GM23338 (cell line): ENCODE measurements around the gene CACNA1B.

ENCODE experiments used
- CREB1 ChIP-seq: fragments of 250-450 bp; sonication (Bioruptor Pico); IDR thresholded peaks from 2 replicates; pipeline ENCODE4 v1.5.0; 2020; ENCODE audit warnings: low read depth, mild to moderate bottlenecking, moderate library complexity
- EZH2 ChIP-seq: fragments of 200-600 bp; sonication (generic); IDR thresholded peaks from one replicate; pipeline ENCODE4 v1.8.0; 2017; ENCODE audit warnings: antibody characterized with exemption, mild to moderate bottlenecking, low read depth; ENCODE audit not compliant: unreplicated experiment
- EZH2phosphoT487 ChIP-seq: fragments of 200-600 bp; sonication (generic); IDR thresholded peaks from one replicate; pipeline ENCODE4 v1.8.1; 2018; ENCODE audit warnings: antibody characterized with exemption; ENCODE audit not compliant: unreplicated experiment
- JUNB ChIP-seq: IDR thresholded peaks from one replicate; pipeline ENCODE4 v1.6.1; 2016; ENCODE audit warnings: antibody characterized with exemption; ENCODE audit not compliant: unreplicated experiment
- NANOG ChIP-seq: IDR thresholded peaks from 2 replicates; pipeline ENCODE4 v1.6.1; 2016; ENCODE audit warnings: antibody characterized with exemption, borderline replicate concordance
- POLR2AphosphoS5 ChIP-seq: IDR thresholded peaks from 2 replicates; pipeline ENCODE4 v1.6.1; 2016; ENCODE audit warnings: antibody characterized with exemption, low read depth
- STAT1 ChIP-seq: IDR thresholded peaks from one replicate; pipeline ENCODE4 v1.6.1; 2016; ENCODE audit warnings: antibody characterized with exemption; ENCODE audit not compliant: unreplicated experiment
- ZNF331 ChIP-seq: fragments of 250-450 bp; sonication (Bioruptor Pico); IDR thresholded peaks from 2 replicates; pipeline ENCODE4 v1.5.0; 2020; ENCODE audit warnings: low read depth, mild to moderate bottlenecking, moderate library complexity
- TF ChIP-seq, protein P1 (sequence below), 2 experiments: fragments of 200-600 bp in 1 of 2; sonication (generic) in 1 of 2; conservative IDR thresholded peaks; 2 replicates each; pipeline versions ENCODE4 v1.5.1 to v1.6.1; 2016 to 2017; ENCODE audit warnings: antibody characterized with exemption in 2 of 2, low read depth in 2 of 2, mild to moderate bottlenecking in 2 of 2, moderate library complexity in 1 of 2
- TF ChIP-seq, protein P2 (sequence below): IDR thresholded peaks from one replicate; pipeline ENCODE4 v1.6.1; 2018; ENCODE audit warnings: antibody characterized with exemption; ENCODE audit not compliant: unreplicated experiment
- TF ChIP-seq, protein P3 (sequence below): IDR thresholded peaks from 2 replicates; pipeline ENCODE4 v1.6.1; 2016; ENCODE audit warnings: antibody characterized with exemption
- TF ChIP-seq, protein P4 (sequence below): fragments of 250-450 bp; sonication (Bioruptor Pico); IDR thresholded peaks from 2 replicates; pipeline ENCODE4 v1.5.0; 2020; ENCODE audit warnings: mild to moderate bottlenecking, moderate library complexity

GRCh38 chr9:137851516-137852267 lies 25.9 kb upstream of the CACNA1B start:
- TF ChIP-seq, protein P1, sequence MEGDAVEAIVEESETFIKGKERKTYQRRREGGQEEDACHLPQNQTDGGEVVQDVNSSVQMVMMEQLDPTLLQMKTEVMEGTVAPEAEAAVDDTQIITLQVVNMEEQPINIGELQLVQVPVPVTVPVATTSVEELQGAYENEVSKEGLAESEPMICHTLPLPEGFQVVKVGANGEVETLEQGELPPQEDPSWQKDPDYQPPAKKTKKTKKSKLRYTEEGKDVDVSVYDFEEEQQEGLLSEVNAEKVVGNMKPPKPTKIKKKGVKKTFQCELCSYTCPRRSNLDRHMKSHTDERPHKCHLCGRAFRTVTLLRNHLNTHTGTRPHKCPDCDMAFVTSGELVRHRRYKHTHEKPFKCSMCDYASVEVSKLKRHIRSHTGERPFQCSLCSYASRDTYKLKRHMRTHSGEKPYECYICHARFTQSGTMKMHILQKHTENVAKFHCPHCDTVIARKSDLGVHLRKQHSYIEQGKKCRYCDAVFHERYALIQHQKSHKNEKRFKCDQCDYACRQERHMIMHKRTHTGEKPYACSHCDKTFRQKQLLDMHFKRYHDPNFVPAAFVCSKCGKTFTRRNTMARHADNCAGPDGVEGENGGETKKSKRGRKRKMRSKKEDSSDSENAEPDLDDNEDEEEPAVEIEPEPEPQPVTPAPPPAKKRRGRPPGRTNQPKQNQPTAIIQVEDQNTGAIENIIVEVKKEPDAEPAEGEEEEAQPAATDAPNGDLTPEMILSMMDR (conservative IDR thresholded peaks at IDR 0.05; ENCODE audit: low read depth in 2 of 2): no peak
- TF ChIP-seq EZH2 (no peak), STAT1 (no peak), POLR2AphosphoS5 (no peak), JUNB (no peak), EZH2phosphoT487 (no peak), CREB1 (CRISPR knock-in tag) (no peak), ZNF331 (no peak), NANOG (no peak)
- TF ChIP-seq, protein P2, sequence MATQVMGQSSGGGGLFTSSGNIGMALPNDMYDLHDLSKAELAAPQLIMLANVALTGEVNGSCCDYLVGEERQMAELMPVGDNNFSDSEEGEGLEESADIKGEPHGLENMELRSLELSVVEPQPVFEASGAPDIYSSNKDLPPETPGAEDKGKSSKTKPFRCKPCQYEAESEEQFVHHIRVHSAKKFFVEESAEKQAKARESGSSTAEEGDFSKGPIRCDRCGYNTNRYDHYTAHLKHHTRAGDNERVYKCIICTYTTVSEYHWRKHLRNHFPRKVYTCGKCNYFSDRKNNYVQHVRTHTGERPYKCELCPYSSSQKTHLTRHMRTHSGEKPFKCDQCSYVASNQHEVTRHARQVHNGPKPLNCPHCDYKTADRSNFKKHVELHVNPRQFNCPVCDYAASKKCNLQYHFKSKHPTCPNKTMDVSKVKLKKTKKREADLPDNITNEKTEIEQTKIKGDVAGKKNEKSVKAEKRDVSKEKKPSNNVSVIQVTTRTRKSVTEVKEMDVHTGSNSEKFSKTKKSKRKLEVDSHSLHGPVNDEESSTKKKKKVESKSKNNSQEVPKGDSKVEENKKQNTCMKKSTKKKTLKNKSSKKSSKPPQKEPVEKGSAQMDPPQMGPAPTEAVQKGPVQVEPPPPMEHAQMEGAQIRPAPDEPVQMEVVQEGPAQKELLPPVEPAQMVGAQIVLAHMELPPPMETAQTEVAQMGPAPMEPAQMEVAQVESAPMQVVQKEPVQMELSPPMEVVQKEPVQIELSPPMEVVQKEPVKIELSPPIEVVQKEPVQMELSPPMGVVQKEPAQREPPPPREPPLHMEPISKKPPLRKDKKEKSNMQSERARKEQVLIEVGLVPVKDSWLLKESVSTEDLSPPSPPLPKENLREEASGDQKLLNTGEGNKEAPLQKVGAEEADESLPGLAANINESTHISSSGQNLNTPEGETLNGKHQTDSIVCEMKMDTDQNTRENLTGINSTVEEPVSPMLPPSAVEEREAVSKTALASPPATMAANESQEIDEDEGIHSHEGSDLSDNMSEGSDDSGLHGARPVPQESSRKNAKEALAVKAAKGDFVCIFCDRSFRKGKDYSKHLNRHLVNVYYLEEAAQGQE: no peak
- TF ChIP-seq, protein P3, sequence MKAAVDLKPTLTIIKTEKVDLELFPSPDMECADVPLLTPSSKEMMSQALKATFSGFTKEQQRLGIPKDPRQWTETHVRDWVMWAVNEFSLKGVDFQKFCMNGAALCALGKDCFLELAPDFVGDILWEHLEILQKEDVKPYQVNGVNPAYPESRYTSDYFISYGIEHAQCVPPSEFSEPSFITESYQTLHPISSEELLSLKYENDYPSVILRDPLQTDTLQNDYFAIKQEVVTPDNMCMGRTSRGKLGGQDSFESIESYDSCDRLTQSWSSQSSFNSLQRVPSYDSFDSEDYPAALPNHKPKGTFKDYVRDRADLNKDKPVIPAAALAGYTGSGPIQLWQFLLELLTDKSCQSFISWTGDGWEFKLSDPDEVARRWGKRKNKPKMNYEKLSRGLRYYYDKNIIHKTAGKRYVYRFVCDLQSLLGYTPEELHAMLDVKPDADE: no peak
- TF ChIP-seq, protein P4, sequence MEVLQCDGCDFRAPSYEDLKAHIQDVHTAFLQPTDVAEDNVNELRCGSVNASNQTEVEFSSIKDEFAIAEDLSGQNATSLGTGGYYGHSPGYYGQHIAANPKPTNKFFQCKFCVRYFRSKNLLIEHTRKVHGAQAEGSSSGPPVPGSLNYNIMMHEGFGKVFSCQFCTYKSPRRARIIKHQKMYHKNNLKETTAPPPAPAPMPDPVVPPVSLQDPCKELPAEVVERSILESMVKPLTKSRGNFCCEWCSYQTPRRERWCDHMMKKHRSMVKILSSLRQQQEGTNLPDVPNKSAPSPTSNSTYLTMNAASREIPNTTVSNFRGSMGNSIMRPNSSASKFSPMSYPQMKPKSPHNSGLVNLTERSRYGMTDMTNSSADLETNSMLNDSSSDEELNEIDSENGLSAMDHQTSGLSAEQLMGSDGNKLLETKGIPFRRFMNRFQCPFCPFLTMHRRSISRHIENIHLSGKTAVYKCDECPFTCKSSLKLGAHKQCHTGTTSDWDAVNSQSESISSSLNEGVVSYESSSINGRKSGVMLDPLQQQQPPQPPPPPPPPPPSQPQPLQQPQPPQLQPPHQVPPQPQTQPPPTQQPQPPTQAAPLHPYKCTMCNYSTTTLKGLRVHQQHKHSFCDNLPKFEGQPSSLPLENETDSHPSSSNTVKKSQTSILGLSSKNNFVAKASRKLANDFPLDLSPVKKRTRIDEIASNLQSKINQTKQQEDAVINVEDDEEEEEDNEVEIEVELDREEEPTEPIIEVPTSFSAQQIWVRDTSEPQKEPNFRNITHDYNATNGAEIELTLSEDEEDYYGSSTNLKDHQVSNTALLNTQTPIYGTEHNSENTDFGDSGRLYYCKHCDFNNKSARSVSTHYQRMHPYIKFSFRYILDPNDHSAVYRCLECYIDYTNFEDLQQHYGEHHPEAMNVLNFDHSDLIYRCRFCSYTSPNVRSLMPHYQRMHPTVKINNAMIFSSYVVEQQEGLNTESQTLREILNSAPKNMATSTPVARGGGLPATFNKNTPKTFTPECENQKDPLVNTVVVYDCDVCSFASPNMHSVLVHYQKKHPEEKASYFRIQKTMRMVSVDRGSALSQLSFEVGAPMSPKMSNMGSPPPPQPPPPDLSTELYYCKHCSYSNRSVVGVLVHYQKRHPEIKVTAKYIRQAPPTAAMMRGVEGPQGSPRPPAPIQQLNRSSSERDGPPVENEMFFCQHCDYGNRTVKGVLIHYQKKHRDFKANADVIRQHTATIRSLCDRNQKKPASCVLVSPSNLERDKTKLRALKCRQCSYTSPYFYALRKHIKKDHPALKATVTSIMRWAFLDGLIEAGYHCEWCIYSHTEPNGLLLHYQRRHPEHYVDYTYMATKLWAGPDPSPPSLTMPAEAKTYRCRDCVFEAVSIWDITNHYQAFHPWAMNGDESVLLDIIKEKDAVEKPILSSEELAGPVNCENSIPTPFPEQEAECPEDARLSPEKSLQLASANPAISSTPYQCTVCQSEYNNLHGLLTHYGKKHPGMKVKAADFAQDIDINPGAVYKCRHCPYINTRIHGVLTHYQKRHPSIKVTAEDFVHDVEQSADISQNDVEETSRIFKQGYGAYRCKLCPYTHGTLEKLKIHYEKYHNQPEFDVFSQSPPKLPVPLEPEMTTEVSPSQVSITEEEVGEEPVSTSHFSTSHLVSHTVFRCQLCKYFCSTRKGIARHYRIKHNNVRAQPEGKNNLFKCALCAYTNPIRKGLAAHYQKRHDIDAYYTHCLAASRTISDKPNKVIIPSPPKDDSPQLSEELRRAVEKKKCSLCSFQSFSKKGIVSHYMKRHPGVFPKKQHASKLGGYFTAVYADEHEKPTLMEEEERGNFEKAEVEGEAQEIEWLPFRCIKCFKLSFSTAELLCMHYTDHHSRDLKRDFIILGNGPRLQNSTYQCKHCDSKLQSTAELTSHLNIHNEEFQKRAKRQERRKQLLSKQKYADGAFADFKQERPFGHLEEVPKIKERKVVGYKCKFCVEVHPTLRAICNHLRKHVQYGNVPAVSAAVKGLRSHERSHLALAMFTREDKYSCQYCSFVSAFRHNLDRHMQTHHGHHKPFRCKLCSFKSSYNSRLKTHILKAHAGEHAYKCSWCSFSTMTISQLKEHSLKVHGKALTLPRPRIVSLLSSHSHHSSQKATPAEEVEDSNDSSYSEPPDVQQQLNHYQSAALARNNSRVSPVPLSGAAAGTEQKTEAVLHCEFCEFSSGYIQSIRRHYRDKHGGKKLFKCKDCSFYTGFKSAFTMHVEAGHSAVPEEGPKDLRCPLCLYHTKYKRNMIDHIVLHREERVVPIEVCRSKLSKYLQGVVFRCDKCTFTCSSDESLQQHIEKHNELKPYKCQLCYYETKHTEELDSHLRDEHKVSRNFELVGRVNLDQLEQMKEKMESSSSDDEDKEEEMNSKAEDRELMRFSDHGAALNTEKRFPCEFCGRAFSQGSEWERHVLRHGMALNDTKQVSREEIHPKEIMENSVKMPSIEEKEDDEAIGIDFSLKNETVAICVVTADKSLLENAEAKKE: no peak
